ENCODE data around the gene IL1RAPL1. TPM values are rescaled to one million over a fixed set of nuclear protein-coding genes. Genes with fewer than 3 reads are reported as not detected.

IL1RAPL1 gene
- total and polyA plus RNA-seq, 9 of the 15 experiments (the other 6 are each of a cell fraction or from before 2014, with no cell fraction given) = 0.04 to 0.07 (median 0.04) TPM; not detected in 6

DNA sequence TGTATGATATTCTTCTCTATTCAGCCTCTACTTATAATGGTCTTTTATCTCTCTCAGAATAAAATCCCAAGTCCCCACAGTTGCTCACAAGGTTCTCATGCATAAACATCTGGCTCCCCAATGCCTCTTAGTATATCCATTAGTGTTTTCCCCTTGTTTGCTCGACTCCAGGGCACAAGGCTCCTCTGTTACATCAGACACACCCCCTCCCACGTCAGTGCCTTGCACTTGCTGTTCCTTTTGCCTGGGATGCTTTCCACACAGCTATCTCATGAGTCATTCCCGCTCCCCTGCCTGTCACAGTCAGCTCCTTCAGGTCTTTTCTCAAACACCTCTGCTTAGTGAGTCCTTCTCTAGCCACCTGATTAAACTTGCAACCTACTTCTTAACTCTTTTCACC, 260.2 kb downstream of the IL1RAPL1 start:
- Histone ChIP-seq H3K36me3 (ENCODE audit: control insufficient read depth, insufficient read depth, low read length) (no peaks in the 10 kb centered on the region), H2AFZ (ENCODE audit: low read depth, low read length) (no peak overlapping the region), H3K4me1 (replicated peaks in 1 of 2; ENCODE audit: control insufficient read depth in 2 of 2, insufficient read depth in 2 of 2, low read length in 2 of 2) (no peaks in the 10 kb centered on the region), H3K79me2 (ENCODE audit: control insufficient read depth, insufficient read depth, low read length) (no peaks in the 10 kb centered on the region), H3K4me2 (ENCODE audit: insufficient read depth, low read length) (no peak overlapping the region), H3K9me1 (ENCODE audit: control insufficient read depth, insufficient read depth, low read length) (no peaks in the 10 kb centered on the region), H3K9me3 (replicated peaks; ENCODE audit: control insufficient read depth, insufficient read depth, low read depth, low read length) (no peaks in the 10 kb centered on the region), H3K27ac (ENCODE audit: extremely low read depth, low read depth, low read length) (no peak overlapping the region), H3K27me3 (ENCODE audit: control insufficient read depth in 2 of 2, insufficient read depth in 2 of 2, low read length in 2 of 2) (no peaks in the 10 kb centered on the region), H3K9ac (ENCODE audit: insufficient read depth in 1 of 2, low read depth in 2 of 2, low read length in 2 of 2) (no peak overlapping the region), H3K4me3 (no peak overlapping the region), H4K20me1 (replicated peaks; ENCODE audit: control insufficient read depth, insufficient read depth, low read length) (no peaks in the 10 kb centered on the region)
- no peak for DNase-seq (ENCODE audit: extremely low read depth in 1 of 4, low spot score in 3 of 4)
- 4% methylated on average over 3 of the region's 3 CpGs for WGBS (ENCODE audit: insufficient coverage, low coverage, missing lambda C conversion rate)
- CTCF ChIA-PET (ENCODE audit: low intra/inter-chr PET ratio) = no interaction called here
- no TSS peak for BruUV-seq (replicated peaks)
- POLR2A ChIA-PET = no interaction called here
- FAIRE-seq = no peak
- ATAC-seq = no peak
- in situ Hi-C loops (cut with MboI) (no loop called here), intact Hi-C loops (cut with micrococcal nuclease) (no loop called here)
- no peak for TF ChIP-seq ZNF121 (CRISPR knock-in tag; conservative IDR thresholded peaks at IDR 0.05)
- no peak for TF ChIP-seq ZFP36 (IDR thresholded peaks at IDR 0.05; ENCODE audit: low read depth, low read length, partially characterized antibody)
- no peak for TF ChIP-seq SMARCB1 (IDR thresholded peaks at IDR 0.05; ENCODE audit: insufficient read length, low read depth)
- TF ChIP-seq, protein P1, sequence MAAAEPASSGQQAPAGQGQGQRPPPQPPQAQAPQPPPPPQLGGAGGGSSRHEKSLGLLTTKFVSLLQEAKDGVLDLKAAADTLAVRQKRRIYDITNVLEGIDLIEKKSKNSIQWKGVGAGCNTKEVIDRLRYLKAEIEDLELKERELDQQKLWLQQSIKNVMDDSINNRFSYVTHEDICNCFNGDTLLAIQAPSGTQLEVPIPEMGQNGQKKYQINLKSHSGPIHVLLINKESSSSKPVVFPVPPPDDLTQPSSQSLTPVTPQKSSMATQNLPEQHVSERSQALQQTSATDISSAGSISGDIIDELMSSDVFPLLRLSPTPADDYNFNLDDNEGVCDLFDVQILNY (CRISPR knock-in tag; IDR thresholded peaks at IDR 0.05) = no peak
- TF ChIP-seq STAG1 (CRISPR knock-in tag; IDR thresholded peaks at IDR 0.05; ENCODE audit: borderline replicate concordance) = no peak
- TF ChIP-seq ZNF197 (CRISPR knock-in tag; IDR thresholded peaks at IDR 0.05; ENCODE audit: low read depth) = no peak
- TF ChIP-seq KLF10 (CRISPR knock-in tag; IDR thresholded peaks at IDR 0.05) = no peak
- no peak for TF ChIP-seq LEF1 (IDR thresholded peaks at IDR 0.05)
- TF ChIP-seq ETV6 (IDR thresholded peaks at IDR 0.05; ENCODE audit: borderline replicate concordance in 1 of 2, low read depth in 2 of 2, low read length in 1 of 2) = no peak
- no peak for TF ChIP-seq ETV6 (CRISPR knock-in tag; IDR thresholded peaks at IDR 0.05; ENCODE audit: borderline replicate concordance)
- TF ChIP-seq, protein P2, sequence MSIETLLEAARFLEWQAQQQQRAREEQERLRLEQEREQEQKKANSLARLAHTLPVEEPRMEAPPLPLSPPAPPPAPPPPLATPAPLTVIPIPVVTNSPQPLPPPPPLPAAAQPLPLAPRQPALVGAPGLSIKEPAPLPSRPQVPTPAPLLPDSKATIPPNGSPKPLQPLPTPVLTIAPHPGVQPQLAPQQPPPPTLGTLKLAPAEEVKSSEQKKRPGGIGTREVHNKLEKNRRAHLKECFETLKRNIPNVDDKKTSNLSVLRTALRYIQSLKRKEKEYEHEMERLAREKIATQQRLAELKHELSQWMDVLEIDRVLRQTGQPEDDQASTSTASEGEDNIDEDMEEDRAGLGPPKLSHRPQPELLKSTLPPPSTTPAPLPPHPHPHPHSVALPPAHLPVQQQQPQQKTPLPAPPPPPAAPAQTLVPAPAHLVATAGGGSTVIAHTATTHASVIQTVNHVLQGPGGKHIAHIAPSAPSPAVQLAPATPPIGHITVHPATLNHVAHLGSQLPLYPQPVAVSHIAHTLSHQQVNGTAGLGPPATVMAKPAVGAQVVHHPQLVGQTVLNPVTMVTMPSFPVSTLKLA (conservative IDR thresholded peaks at IDR 0.05) = no peak
- no peak for TF ChIP-seq SRSF3 (IDR thresholded peaks at IDR 0.05; ENCODE audit: insufficient read depth, low read length)
- no peak for TF ChIP-seq SNRNP70 (optimal IDR thresholded peaks at IDR 0.05; ENCODE audit: low read depth, low read length)
- no peak for TF ChIP-seq IFI16 (CRISPR knock-in tag; IDR thresholded peaks at IDR 0.05)
- TF ChIP-seq RBM17 (IDR thresholded peaks at IDR 0.05; ENCODE audit: borderline replicate concordance, low read depth, low read length) = no peak

Data from K562 (cell line).